Activated T-helper 2 cell treated with anti-CD3 and anti-CD28 coated beads, Interferon-gamma antibody, Interleukin-2, Interleukin-4, amounts not matched to agents 10 μg/mL and 5 μg/mL and 100 μg/mL, durations not matched to agents 14 hours and 24 hours and 36 hours (primary cell): ENCODE measurements around the gene NUP188. TPM values are rescaled to one million over a fixed set of nuclear protein-coding genes. Genes with fewer than 3 reads are reported as not detected.

Source experiments
- total RNA-seq: library from RNA; stranded (reverse); gene quantifications from 2 replicates; pipeline ENCODE4 v1.2.3, GENCODE V29; 2022

The NUP188 gene
- total RNA-seq, 1 donor from 2014 or later, result 175 TPM

Other genes with a start within 250 kb of the NUP188 start
- 25.4 and 28.0 TPM in 2 replicates for gene PKN3, start 245.2 kb upstream of the NUP188 start, total RNA-seq
- gene ZDHHC12, start 223.6 kb upstream of the NUP188 start, total RNA-seq, result 51.7 and 53.2 TPM in 2 replicates
- 18.6 and 18.7 TPM in 2 replicates for gene ZER1, start 175.8 kb upstream of the NUP188 start, total RNA-seq
- gene TBC1D13, start 160.4 kb upstream of the NUP188 start, total RNA-seq, result 20.5 and 24.2 TPM in 2 replicates
- gene ENDOG, start 129.2 kb upstream of the NUP188 start, total RNA-seq, result 19.9 and 21.7 TPM in 2 replicates
- 126 and 127 TPM in 2 replicates for gene SPOUT1, start 117.9 kb upstream of the NUP188 start, total RNA-seq
- 13.6 and 14.0 TPM in 2 replicates for gene KYAT1, start 65.7 kb upstream of the NUP188 start, total RNA-seq
- 24.9 and 25.4 TPM in 2 replicates for gene LRRC8A, start 65.6 kb upstream of the NUP188 start, total RNA-seq
- 0.44 and 0.68 TPM in 2 replicates for gene PHYHD1, start 26.7 kb upstream of the NUP188 start, total RNA-seq
- gene DOLK, start 96 bp upstream of the NUP188 start, total RNA-seq, result 13.0 and 13.3 TPM in 2 replicates
- gene SH3GLB2, start 80.6 kb downstream of the NUP188 start, total RNA-seq, result 71.5 and 73.4 TPM in 2 replicates
- gene MIGA2, start 88.9 kb downstream of the NUP188 start, total RNA-seq, result 41.5 and 41.7 TPM in 2 replicates
- 20.2 and 22.9 TPM in 2 replicates for gene DOLPP1, start 133.4 kb downstream of the NUP188 start, total RNA-seq
- 13.6 and 14.3 TPM in 2 replicates for gene CRAT, start 163.1 kb downstream of the NUP188 start, total RNA-seq
- gene PTPA, start 163.7 kb downstream of the NUP188 start, total RNA-seq, result 106 and 112 TPM in 2 replicates
- 8.6 and 9.3 TPM in 2 replicates for gene IER5L, start 230.6 kb downstream of the NUP188 start, total RNA-seq